ENCODE measurements around the gene DDI2.

GRCh38 chr1:15650433-15650832 is 33.2 kb downstream of the DDI2 start:
- TF ChIP-seq CTCF (IDR thresholded peaks at IDR 0.05; ENCODE audit: extremely low read depth in 1 of 2, insufficient read depth in 1 of 2, low read depth in 1 of 2, low read length in 2 of 2) (no peak), POLR2A (IDR thresholded peaks at IDR 0.05; ENCODE audit: low read depth, low read length) (no peak), EZH2 (IDR thresholded peaks at IDR 0.05; ENCODE audit: borderline replicate concordance, low read depth, low read length, severe bottlenecking) (no peak), POLR2AphosphoS5 (IDR thresholded peaks at IDR 0.05; ENCODE audit: insufficient read depth, low read depth, low read length) (no peak)
